GM18498 (cell line): ENCODE data around the gene MSRB2.

Source experiments
- ATAC-seq: cut with Tn5 transposase; IDR thresholded peaks from one replicate; pipeline ENCODE4 v1.9.1; 2021; ENCODE audit warnings: mild to moderate bottlenecking, moderate library complexity; ENCODE audit not compliant: unreplicated experiment

The MSRB2 gene

DNA sequence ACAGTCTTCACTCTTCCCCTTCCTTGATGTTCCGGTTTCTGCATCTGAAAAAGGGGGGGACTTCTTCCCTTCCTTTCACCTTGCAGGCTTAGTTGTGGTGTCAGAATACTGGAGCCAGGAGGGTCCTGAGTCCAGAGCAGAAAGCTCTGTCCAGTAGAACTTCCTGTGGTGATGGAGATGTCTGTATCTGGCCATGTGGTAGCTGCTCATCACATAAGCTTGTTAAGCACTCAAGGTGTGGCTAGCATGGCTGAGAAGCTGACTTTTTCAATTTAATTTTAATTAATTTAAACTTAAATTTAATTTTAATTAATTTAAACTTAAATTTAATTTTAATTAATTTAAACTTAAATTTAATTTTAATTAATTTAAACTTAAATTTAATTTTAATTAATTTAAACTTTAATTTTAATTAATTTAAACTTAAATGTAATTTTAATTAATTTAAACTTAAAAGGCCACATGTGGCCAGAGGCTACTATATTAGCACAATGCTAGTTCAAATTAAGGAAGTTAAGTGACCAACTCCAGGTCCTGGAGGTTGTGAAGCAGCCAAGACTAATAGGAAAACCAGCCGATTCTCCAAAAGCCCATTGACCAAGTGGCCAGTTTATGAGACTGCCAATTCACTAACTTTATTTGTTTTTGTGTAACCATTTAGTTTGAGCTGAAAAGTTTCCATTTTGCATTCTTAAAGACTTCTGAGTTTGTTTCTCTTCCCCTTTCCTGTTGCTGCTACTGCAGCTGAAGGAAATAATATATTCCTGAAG is 16.3 kb downstream of the MSRB2 start:
- no peak for ATAC-seq

DNA sequence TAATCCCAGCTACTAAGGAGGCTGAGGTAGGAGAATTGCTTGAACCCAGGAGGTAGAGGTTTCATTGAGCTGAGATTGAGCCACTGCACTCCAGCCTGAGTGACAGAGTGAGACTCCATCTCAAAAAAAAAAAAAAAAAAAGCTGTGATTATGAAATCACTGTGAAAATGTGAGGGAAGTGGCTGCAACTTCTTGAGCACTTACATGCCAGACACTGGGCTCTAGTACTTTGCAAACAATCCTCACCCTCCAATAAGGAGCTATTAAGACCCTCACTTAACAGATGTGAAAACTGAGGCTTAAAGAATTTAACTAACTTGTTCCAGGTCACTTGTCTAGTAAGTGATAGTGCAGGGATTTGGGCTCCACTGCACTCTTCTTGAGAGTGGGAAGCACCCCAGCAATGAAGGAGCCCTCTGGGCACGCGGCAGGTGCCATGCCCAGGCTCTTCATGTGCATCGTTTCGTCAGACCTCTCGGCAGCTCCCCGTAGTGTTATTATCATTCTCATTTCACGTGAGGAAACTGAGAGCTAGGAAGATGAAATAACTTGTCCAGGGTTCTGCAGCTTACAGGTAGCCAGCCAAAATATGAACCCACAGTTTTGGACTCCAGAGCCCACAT is 19.0 kb downstream of the MSRB2 start:
- ATAC-seq = no peak

DNA sequence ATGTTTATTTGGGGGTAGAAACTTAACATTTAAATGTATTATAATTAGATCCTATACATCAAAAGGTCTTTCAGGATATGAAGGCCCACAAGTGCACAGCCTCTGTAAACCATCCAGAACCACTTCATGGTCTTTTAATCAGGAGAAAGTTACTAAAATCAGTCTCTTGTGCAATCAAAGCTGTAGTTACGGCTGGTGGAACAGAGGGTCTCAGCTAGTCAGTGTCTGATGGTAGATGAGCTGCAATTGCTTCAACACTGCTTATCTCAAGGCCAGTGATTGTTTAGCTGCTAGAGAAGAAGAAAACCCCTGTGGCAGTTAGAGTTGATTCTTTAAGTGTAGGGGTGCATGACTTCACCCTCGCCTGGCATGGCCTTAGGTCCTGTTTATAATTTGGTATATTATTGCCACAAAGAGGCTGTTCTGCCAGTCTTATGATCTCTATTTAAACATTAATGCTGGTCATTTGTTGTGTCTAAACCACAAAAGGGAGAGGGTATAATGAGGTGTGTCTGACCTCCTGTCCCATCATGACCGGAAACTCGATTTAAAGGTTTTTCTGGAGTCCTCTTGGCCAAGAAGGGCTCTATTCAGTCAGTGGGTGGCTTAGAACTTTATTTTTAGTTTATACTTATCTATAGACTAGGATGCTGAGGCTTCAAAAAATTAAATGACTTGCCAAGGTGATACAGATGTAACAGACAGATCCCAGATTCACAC is 21.3 kb downstream of the MSRB2 start:
- ATAC-seq = no peak

DNA sequence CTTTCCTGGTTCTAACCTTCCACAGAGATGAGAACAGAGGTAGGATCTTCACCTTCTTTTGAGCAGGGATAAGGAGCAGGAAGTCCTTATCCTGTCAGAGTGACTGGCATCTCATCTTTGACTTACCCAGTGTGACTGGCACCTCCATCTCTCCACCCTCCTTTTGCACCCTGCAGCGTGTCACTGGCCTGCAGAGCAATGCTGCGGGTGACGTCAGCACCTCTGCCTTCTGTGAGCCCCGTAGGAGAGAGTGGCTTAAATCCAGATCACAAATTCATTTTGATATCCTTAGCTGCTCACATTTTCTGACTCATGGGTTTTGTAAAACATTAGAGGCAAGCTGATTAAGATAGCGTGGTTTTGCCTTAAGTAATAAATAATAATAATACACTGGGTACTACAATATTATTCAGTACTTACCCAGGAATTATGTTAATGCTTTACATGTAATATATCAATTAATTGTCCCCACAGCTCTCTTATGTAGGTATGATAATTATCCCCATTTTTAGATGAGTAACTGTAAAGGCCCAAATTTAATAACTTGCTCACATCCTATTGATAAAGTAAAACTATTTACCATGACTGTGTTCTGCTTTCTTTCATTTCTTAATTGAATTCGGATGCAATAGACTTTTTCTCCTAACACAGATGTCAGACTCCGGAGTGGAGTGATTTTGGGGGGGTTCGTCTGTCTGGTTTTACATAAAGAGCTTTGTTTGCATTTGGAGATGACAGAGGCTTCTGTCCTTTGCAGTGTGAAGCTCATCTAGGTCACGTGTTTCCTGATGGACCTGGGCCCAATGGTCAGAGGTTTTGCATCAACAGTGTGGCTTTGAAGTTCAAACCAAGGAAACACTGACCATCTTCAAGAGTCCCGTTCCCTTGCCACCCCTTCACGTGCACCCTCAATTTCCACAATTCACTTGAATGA is 24.9 kb downstream of the MSRB2 start:
- no peak for ATAC-seq

DNA sequence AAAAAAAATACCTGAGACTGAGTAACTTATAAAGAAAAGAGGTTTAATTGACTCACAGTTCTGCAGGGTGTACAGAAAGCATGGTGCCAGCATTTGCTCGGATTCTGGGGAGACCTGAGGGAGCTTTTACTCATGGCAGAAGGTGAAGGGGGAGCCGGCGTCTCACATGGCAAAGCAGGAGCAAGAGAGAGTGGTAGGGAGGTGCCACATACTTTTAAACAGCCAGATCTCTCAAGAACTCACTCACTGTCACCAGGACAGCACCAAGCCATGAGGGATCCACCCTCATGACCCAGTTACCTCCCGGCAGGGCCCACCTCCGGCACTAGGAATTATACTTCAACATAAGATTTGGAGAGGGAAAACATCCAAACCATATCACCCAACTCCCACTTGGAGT is 25.8 kb downstream of the MSRB2 start:
- no peak for ATAC-seq

DNA sequence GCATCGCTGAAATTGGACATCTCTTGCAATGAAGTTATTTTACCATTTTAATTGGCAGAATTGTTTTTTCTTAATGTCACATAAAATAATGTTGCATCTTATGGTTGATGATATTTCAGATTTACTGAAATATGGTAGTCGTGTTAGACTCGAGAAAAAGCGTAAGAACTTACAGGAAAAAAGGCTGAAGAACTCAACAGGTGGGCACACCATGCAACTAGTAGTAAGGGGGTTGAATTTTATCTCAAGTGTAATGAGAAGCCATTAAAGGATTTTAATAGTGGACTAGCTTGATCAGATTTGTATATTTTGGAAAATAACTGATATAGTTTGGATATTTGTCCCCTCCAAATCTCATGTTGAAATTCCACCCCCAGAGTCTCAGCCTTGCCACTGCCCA is 41.1 kb downstream of the MSRB2 start:
- ATAC-seq = no peak

DNA sequence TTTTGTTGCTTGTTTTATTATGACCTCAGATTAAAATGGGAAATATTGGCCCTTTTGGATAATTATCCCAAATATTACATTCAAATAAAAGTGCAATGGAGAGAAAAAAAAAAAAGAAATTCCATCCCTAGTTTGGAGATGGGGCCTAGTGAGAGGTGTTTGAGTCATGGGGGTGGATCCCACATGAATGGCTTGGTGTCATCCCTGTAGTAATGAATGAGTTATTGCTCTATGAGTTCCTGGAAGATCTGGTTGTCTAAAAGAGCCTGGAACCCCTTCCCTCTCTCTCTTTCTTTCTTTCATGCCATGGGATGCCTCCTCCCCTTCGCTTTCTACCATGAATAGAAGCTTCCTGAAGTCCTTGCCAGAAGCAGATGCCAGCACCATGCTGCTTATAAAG is 44.3 kb downstream of the MSRB2 start:
- ATAC-seq = no peak

DNA sequence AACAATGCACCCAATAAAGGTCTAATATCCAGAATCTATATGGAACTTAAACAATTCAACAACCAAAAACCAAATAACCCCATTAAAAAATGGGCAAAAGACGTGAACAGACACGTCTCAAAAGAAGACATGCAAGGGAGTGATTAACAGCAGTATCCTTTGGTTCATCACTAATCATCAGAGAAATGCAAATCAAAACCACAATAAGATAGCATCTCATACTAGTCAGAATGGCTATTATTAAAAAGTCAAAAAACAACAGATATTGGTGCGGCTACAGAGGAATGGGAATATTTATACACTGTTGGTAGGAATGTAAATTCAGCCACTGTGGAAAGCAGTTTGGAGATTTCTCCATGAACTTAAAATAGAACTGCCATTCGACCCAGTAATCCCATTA is 46.6 kb downstream of the MSRB2 start:
- no peak for ATAC-seq

DNA sequence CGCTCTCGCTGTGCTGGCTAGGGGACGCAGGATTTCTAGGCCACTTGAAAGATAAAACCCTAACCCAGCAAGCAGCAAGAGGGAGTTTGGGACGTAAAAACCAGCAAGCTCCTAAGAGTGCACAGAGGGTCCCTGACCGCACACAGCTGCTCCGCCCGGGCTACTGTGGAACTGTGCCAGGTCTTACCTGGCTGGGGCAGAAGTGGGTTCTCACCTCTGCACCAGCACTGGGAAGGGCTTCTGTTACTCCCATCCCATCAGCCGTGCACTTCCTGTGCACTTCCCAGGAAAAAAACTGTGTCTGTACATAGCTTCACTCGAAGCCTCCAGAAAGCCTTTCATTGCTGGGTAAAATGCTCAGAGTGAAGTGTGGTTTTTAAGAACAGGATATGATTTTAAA is 50.9 kb downstream of the MSRB2 start:
- no peak for ATAC-seq

DNA sequence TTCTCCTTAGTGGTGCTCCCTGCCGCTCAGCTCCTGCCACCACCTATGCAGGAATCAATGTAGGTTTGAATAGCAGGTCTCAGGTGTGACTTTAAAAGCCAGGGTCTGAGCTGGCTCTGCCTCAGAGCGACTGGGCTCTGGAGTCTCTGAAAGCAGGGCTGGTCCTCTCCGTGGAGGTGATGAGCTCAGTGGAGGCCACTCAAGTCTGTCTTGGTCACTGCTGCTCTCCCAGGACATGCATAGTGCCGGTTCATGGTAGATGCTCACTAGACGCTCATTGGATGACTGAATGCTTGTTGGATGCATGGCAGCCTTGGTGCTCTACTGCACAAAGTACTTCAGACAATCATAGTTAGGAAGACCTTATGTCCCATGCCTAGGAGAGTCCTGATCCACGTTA is 51.7 kb downstream of the MSRB2 start:
- no peak for ATAC-seq

DNA sequence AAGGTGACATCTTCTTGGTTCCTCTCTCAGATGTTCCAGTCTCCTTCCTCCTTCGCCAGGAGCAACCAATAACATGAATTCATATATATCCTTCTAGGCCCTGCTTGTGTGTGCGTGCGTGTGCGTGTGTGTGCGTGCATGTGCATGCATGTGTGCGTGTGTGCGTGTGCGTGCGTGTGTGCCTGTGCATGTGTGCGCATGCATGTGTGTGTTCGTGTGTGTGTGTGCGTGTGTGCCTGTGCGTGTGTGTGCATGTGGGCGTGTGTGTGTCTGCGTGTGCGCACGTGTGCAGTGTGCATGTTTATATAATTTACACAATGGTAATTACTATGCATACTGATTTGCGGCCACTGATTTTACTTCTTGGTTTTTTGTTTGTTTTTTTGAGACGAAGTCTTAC is 52.8 kb downstream of the MSRB2 start:
- ATAC-seq = no peak

DNA sequence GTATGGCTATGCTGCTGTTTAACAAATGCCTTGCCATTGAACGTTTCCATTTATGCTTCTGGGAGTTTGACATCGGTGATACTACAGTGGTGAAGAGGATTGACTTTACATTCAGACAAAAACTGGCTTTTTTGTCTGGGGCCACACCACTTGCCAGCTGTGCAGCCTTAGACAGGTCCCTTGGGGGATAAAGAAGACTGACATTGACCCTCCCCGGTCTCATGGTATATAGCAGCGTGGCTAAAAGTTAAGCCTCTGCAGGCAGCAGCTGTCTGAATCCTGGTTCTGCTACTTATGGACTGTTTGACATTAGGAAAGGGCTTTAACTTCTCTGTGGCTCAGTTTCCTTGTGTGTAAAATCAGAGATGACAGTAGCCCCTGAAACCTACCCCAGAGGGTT is 54.7 kb downstream of the MSRB2 start:
- no peak for ATAC-seq

DNA sequence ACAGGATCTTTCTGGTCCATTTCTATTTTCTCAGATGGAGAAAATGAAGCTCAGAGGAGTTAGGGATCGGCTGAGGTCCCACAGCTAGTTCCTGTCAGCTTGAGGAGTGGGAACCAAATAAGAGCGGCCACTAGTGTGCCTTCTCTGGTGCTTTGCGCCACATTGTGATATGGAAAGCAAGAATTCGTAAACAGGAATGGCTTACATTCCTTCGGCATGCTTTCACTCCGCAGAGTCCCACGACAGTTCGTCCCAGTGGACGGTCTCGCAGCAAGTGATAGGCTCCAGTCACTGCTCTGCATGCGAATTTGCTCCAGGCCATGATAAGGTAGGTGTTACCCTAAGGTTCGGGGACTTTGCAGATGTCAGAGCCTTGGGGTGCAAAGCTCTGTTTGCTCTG is 55.2 kb downstream of the MSRB2 start:
- no peak for ATAC-seq

DNA sequence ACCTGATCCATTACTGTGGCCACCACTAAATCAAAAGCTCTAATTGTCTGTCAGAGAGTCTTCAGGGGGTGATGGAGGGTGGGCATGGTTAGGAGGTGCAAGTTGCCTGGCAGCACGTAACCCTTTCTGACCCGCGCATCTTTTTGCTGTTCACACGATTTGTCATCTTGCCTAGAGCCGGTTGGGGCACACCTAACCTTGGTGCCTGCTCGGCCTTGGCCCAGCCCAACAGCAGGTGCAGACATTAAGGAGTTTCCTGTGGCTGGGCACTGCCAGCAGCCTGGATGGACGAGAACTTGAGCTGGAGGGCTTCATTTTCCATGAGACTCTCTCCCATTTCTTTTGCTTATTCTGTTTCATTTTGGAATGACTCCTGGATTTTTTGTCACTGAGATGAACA is 55.7 kb downstream of the MSRB2 start:
- no peak for ATAC-seq

DNA sequence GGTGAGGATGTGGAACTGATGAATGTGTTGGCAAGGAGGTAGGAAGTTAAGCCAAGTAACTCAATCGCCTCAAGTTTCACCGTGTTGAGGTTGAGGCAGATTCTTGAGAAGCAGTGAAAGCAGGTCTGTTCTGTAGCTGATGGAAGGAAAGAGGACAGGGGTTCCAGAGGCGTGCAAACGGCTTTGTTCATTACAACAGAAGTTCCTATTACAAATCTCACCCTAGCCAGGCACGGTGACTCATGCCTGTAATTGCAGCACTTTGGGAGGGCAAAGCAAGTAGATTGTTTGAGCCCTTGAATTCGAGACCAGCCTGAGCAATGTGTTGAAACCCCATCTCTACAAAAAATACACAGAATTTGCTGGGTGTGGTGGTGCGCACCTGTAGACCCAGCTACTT is 59.8 kb downstream of the MSRB2 start:
- no peak for ATAC-seq

DNA sequence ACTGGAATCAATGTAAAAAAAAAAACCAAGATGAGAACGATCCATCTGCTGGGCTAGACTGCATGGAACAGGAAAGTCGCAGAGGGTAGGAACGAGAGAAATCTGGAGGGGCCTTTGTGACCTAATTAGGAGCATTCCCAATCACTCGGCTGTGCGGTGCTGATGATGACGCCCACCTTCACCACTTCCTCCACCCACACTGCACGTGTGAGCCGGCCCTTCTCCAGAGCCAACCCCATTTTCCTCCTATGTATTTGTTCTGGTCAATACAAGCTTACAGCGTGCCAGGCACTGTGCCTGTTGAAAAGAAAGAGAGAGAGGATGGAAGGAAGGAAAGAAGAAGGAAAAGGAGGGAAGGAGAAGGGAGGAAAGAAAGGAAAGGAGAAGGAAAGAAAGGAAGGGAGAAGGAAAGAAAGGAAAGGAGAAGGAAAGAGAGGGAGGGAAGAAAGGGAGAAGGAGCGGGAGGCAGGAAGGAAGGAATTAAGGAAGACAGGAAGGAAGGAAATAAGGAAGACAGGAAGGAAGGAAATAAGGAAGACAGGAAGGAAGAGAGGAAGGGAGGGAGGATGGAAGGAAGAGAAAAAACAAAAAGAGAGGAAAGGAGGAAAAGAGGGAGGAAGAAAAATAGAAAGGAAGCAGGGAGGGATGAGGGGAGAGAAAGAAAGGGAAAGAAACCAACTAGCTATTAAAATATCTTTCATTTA is 61.2 kb downstream of the MSRB2 start:
- no peak for ATAC-seq

DNA sequence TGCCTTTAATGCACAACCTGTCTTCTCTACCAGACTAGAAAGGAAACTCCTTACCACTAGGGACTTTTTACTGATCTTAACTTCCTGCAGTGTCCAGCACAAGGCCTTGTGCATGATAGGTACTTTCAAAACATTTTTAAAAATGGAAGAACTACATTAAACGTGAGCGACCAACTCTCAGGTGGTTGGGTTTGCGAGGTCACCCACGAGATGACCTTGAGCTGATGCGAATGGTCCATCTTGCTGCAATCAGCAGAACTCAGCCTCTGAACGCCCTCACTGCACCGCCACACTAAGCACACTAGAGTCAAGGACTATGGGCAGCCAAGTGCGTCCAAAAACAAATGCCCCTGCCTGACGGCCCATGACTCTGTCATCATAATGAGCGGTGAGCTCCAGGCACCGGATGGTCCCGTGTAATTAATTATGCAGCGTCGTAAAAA is 61.9 kb downstream of the MSRB2 start:
- no peak for ATAC-seq

DNA sequence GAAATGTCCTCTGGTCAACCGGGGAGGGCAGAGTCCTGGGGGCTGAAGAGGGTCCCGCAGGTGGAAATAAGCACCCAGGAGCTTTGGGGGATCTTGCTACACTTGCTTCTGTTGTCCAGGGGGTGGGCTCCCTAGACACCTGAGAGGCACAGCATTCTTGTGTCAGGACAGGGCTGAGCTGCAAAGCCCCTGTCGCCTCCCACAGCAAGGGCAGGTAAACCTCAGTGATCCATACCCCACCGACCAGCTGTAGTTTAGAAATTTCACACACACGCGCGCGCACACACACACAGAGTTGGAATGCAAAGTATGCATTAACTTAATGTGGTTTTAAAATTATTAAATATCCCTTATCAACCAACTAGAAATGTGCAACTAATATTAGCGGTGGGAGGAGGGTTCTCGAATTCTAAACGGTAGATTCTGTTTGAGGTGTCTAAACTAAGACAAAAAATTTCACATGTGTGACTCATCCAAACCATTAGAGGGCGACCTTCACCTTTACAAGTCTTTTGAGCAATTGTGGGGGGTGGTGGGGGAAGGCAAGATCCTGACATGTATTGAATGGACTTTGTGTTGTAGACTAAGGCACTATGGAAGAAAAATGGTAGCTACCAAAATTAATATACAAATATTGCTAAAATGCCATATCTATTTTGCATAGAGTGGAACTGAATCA is 62.5 kb downstream of the MSRB2 start:
- peak; percentile 70 for ATAC-seq

DNA sequence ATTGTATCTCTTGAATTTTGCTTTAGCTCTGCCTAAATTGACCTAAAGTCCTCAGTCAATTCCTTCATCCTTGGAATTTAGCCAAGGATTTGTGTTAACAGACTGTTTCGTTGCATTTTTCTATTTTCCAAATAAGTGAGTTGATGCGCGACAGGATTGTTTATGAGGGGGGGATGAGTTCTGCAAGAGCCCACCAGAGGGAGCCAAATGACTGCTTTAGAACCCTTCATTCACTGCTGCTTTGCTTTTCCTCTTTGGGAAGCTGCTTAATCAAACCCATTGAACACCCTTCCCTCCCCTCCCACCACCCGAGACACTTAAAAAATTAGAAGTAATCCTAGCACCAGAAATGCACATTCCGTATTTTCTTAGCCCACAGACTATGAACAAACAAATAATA is 63.0 kb downstream of the MSRB2 start:
- ATAC-seq = peak; percentile 85
